ENCODE results near the gene OBSL1.

OBSL1 gene

GRCh38 chr2:219514196-219514761 lies 57.1 kb downstream of the OBSL1 start, which contains the start of gene ASIC4:
ASIC4 (plus strand) TSS chr2:219514482; CDS start chr2:219514725, 243 bp downstream.
- Mint-ChIP-seq H3K36me3 (ENCODE audit: low read depth) (no peaks in the 10 kb centered on the region), H3K4me1 (ENCODE audit: low read depth) (peaks cover 26% of the 10 kb centered on the region), H3K4me3 (peak within 1 kb of the TSS; percentile 27), H3K27ac (no peak within 1 kb of the TSS), H3K9me3 (no peaks in the 10 kb centered on the region), H3K27me3 (peaks cover 89% of the 10 kb centered on the region)
- DNase-seq = no peak

DNA sequence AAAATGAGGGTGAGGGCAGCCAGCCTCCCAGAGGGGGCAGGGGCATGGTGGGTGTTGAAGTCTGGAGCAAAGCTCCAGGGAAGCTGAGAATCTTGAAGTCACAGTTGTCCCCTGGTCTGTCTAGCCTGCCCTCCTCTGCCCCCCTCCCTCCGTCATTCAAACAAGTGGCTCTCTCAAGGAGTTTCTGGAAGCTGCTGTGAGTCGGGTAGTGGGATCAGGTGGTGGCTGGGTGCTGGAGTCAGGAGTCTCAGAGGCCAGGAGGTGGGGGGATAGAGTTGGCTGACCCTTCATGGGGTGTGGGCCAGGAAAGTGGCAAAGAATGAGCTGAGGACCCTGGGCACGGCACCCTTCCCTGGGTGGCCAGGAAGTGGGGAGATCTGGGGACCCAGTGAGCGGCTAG lies 57.6 kb downstream of the OBSL1 start:
- H3K4me3 Mint-ChIP-seq = no peak overlapping the region
- H3K27me3 Mint-ChIP-seq = peaks cover 86% of the 10 kb centered on the region
- no peak overlapping the region for H3K27ac Mint-ChIP-seq

DNA sequence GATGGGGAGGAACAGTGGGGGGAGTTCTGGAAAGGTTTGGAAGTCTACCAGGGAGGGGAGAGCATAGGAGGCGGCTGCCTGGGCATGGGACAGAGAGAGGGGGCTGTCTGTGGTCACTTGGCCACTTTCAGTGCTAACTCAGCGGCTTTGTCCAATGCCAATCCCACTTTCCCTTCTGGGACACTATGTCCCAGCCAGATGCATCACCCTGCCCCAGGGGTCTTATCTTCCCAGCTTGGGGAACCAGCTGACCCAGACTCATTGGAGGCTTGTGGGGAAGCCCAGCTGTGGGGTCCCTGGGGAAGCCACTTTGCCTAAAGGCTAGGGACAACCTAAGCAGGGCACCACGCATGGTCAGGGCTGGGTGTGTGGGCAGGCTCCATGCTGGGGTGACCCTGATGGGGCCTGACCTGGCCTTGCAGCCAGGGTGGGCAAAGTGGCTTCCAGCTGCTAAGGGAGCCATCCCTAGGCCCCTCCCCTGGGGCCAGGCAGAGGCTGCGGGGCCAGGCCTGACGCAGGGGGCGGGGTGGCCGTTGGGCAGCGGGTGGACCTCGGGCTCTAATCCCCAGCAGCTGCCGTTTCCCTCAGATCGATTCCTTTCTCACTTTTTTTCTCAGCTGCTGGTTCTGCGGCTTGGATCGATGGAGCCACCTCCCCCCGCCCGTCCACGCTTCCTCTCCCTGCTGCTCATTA lies 58.7 kb downstream of the OBSL1 start:
- H3K27me3 Mint-ChIP-seq = peaks cover 87% of the 10 kb centered on the region

More for the DNA sequence above, 57.6 kb downstream of the OBSL1 start:
- no peak for DNase-seq
- Mint-ChIP-seq H3K36me3 (ENCODE audit: low read depth) (no peaks in the 10 kb centered on the region), H3K4me1 (ENCODE audit: low read depth) (peaks cover 26% of the 10 kb centered on the region), H3K9me3 (no peaks in the 10 kb centered on the region)

GRCh38 chr2:219511547-219512325 lies 59.6 kb downstream of the OBSL1 start:
- DNase-seq = no peak
- no peak overlapping the region for H3K4me3 Mint-ChIP-seq
- no peak overlapping the region for H3K27ac Mint-ChIP-seq
- H3K9me3 Mint-ChIP-seq = no peaks in the 10 kb centered on the region
- H3K4me1 Mint-ChIP-seq (ENCODE audit: low read depth) = peaks cover 26% of the 10 kb centered on the region
- H3K36me3 Mint-ChIP-seq (ENCODE audit: low read depth) = peaks cover 9% of the 10 kb centered on the region
- peaks cover 82% of the 10 kb centered on the region for H3K27me3 Mint-ChIP-seq

More for the DNA sequence above, 58.7 kb downstream of the OBSL1 start:
- H3K9me3 Mint-ChIP-seq = no peaks in the 10 kb centered on the region
- no peak overlapping the region for H3K27ac Mint-ChIP-seq
- no peak overlapping the region for H3K4me3 Mint-ChIP-seq
- H3K36me3 Mint-ChIP-seq (ENCODE audit: low read depth) = peaks cover 2% of the 10 kb centered on the region
- no peak for DNase-seq
- peaks cover 26% of the 10 kb centered on the region for H3K4me1 Mint-ChIP-seq (ENCODE audit: low read depth)

GRCh38 chr2:219510512-219511135 lies 60.7 kb downstream of the OBSL1 start:
- H3K27me3 Mint-ChIP-seq = peaks cover 71% of the 10 kb centered on the region
- no peak overlapping the region for H3K27ac Mint-ChIP-seq
- no peaks in the 10 kb centered on the region for H3K9me3 Mint-ChIP-seq
- no peak for DNase-seq
- H3K4me1 Mint-ChIP-seq (ENCODE audit: low read depth) = peaks cover 26% of the 10 kb centered on the region
- peaks cover 20% of the 10 kb centered on the region for H3K36me3 Mint-ChIP-seq (ENCODE audit: low read depth)
- no peak overlapping the region for H3K4me3 Mint-ChIP-seq

DNA sequence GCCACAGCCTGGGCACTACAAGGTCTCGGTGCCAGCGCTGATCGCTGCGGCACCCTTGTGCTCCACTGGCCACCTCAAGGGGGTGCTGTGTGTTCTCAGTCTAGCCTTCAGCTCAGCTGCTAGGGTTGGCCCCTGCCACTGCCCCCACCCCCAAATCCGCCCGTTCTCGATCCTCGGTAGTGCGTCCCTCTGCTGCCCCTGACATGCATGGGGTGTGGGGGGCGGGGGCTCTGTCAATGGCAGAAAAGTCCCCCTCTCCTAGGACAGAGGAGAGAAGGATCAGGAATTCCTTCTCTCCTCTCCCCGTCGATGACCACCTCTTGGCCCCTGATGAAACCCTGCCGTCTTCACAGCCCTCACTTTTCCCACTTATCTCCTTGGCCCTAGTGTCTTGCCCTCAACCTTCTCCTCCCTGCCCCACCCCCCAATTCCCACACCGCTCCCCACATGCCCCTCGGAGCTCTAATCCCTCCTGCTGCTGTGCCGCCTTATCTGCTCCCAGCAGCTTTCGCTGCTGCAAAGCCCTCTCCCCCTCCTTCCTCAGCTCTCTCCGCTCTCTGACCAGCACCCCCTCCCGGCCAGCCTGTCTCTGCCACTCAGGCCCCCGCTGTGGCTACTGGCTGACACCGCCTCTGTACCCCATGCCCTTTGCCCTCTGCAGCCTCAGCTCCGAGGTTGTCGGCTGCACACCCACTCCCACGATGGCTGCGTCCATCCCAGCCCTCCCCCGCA lies 61.4 kb downstream of the OBSL1 start:
- H3K4me1 Mint-ChIP-seq (ENCODE audit: low read depth) = peaks cover 25% of the 10 kb centered on the region
- peak; percentile 66 for DNase-seq
- H3K9me3 Mint-ChIP-seq = no peaks in the 10 kb centered on the region
- peaks cover 64% of the 10 kb centered on the region for H3K27me3 Mint-ChIP-seq
- no peak overlapping the region for H3K27ac Mint-ChIP-seq
- peaks cover 27% of the 10 kb centered on the region for H3K36me3 Mint-ChIP-seq (ENCODE audit: low read depth)
- H3K4me3 Mint-ChIP-seq = no peak overlapping the region

- Mint-ChIP-seq H3K9me3 (no peaks in the 10 kb centered on the region), H3K36me3 (ENCODE audit: low read depth) (peaks cover 34% of the 10 kb centered on the region), H3K4me1 (ENCODE audit: low read depth) (peaks cover 24% of the 10 kb centered on the region), H3K27me3 (peaks cover 59% of the 10 kb centered on the region), H3K4me3 (no peak overlapping the region), H3K27ac (no peak overlapping the region)
- no peak for DNase-seq
Observed at GRCh38 chr2:219508971-219509779, 62.2 kb downstream of the OBSL1 start.

DNA sequence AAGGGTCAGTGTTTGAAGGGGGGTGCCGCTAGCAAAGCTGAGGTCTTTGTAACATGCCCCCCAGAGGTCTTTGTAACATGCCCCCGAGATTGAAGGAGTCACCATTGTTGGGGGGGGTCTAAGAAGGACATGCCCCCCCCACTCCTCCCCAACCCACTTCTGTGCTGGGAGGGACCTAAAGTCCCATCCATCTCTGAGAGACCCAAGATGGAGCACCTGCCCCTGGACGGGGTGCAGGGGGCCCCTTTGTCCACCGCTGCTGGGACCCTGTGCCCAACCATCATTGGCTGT lies 63.0 kb downstream of the OBSL1 start:
- H3K27ac Mint-ChIP-seq = no peak overlapping the region
- no peak overlapping the region for H3K4me3 Mint-ChIP-seq
- H3K36me3 Mint-ChIP-seq (ENCODE audit: low read depth) = peaks cover 42% of the 10 kb centered on the region
- DNase-seq = no peak
- H3K4me1 Mint-ChIP-seq (ENCODE audit: low read depth) = peaks cover 16% of the 10 kb centered on the region
- H3K9me3 Mint-ChIP-seq = no peaks in the 10 kb centered on the region
- H3K27me3 Mint-ChIP-seq = peaks cover 51% of the 10 kb centered on the region

DNA sequence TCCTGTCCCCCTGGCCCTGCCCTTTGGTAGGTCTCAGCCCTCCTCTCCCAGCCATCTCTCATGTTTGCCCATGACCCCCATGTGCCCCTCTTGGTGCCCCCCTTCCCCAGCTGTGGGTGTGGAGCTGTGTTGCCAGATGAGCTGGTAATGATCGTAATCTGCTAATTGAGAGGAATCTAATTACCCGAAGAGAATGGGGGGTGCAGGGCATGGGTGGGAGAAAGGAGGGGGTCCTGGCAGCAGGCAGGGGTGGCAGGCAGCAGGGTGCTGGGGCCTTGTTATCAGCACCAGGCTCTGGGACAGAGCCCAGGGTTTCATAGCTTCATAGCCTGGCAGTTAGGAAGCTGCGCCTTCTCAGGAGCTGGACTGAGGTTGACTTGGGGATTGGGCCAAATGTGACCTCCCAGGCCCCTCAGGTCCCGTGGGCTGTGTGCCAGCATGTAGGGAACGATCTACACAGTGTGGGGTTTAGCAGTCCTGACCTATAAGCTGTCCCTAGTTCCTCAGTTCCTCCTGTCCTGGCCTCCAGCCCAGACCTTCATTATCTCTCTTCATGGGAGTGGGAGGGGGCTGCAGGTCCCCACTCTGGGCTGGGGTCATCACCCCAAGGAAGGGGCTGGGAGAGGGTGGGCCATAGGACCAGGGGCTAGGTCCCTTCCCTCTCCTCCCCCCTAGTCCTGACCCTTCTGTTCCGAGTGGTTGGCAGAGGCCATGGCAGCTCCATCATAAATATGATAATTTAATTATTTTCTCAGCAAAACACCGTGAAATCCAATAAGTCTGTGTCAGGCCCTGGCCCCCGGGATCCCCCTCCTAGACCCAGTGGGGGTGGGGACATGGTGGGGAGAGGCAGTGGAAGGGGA lies 63.5 kb downstream of the OBSL1 start:
- Mint-ChIP-seq H3K27ac (no peak overlapping the region), H3K36me3 (ENCODE audit: low read depth) (peaks cover 47% of the 10 kb centered on the region), H3K9me3 (no peaks in the 10 kb centered on the region), H3K4me1 (ENCODE audit: low read depth) (peaks cover 11% of the 10 kb centered on the region), H3K4me3 (no peak overlapping the region), H3K27me3 (peaks cover 46% of the 10 kb centered on the region)
- no peak for DNase-seq

DNA sequence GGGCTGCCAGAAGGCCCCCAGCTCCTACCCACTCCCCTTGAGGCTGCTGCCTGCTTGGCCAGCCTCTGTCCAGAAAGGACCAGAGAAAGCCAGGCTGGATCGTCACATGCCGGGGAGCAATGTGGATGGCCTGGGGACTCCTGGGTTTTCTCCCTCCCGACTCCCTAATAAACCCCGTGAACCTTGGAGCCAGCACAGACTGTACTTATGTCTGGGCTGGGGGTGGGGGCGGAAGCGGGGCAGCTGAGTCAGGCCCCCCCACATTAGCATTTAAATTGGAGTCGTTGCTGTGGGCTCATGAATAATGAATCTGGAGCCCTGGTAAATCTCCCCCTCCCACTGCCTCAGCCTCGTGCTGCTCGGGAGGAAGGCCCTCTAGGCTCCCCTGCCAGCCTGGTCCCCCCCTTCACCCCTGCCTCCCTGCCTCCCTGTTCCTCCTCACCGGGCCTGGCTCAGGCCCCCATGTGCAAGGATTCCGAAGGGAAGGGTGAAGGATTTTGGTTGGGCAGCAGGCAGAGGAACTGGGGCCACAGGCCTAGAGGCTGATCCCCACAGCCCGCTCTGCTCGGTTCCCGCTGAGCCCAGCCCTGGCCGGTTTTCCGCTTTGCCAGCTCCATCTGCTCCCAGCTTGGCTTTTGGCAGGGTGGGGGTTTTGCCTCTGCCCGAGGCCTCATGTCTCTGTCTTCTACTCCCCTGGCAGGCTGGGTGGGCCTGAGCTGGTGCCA lies 64.4 kb downstream of the OBSL1 start:
- H3K4me3 Mint-ChIP-seq = no peak overlapping the region
- H3K9me3 Mint-ChIP-seq = no peaks in the 10 kb centered on the region
- no peak for DNase-seq
- H3K27me3 Mint-ChIP-seq = peaks cover 39% of the 10 kb centered on the region
- peaks cover 11% of the 10 kb centered on the region for H3K4me1 Mint-ChIP-seq (ENCODE audit: low read depth)
- peaks cover 55% of the 10 kb centered on the region for H3K36me3 Mint-ChIP-seq (ENCODE audit: low read depth)
- no peak overlapping the region for H3K27ac Mint-ChIP-seq

DNA sequence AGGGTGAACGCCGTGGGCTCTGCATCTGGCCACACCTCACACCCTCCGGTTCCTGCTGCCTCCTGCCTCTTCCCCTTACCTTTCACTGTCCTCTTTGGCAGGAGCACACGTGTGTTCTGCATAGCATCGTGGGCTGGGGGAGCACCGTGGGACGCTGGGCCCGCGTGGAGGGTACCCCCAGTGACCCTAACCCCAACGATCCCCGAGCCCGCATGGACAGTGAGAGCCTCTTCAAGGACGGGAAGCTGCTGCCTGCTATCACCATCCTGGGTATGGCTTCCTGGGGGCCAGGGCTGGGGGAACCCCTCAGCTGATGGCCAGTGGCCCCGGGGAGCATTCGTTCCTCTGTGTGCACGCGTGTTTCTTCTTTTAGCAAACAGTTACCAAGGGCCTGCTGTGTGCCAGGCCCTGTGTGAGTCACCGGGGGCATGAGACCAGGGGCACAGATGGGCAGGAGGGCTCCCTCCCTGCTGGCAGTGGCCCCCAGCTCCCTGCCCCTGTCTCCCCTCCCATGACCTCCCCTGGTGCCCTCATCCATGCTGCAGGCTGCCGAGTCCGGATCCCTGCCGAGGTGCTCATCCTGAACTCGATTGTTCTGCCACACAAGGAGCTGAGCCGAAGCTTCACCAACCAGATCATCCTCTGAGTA lies 65.1 kb downstream of the OBSL1 start:
- DNase-seq = no peak
- no peaks in the 10 kb centered on the region for H3K9me3 Mint-ChIP-seq
- peaks cover 62% of the 10 kb centered on the region for H3K36me3 Mint-ChIP-seq (ENCODE audit: low read depth)
- no peak overlapping the region for H3K4me3 Mint-ChIP-seq
- no peak overlapping the region for H3K27ac Mint-ChIP-seq
- peaks cover 14% of the 10 kb centered on the region for H3K4me1 Mint-ChIP-seq (ENCODE audit: low read depth)
- peaks cover 33% of the 10 kb centered on the region for H3K27me3 Mint-ChIP-seq

DNA sequence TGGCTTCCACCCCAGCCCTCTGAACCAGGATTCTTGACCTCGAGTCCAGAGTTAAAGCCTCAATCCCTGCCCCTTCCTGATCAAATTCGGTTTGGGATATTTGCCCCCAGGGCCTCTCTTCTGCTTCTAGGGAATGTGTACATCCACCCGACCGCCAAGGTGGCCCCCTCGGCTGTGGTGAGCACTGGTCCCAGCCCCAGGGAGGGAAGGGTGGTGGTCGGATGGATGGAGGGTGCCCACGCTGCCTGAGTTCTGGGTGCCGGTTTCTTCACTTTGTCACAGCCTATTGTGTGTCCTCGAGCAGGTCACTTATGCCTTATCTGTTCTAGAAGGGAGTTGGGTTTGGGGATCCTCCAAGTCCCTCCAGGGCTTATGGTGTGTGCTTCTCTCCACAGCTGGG lies 65.8 kb downstream of the OBSL1 start:
- H3K4me1 Mint-ChIP-seq (ENCODE audit: low read depth) = peaks cover 16% of the 10 kb centered on the region
- peaks cover 27% of the 10 kb centered on the region for H3K27me3 Mint-ChIP-seq
- H3K27ac Mint-ChIP-seq = no peak overlapping the region
- DNase-seq = no peak
- H3K4me3 Mint-ChIP-seq = no peak overlapping the region
- no peaks in the 10 kb centered on the region for H3K9me3 Mint-ChIP-seq
- H3K36me3 Mint-ChIP-seq (ENCODE audit: low read depth) = peaks cover 64% of the 10 kb centered on the region
